HEK293 (cell line): ENCODE measurements around the gene PGBD1.

Experiments used
- CTCF ChIA-PET: fragments of 350-600 bp; formaldehyde crosslinking; extraction: SDS; loops from one replicate; lab custom pipeline; 2021; ENCODE audit warnings: antibody characterized with exemption; lab: Yijun Ruan, JAX
- POLR2A ChIA-PET: fragments of 300-600 bp; formaldehyde crosslinking; extraction: SDS; loops from one replicate; lab custom pipeline; 2020; ENCODE audit warnings: antibody characterized with exemption, inconsistent platforms; lab: Yijun Ruan, JAX
- H3K27ac ChIP-seq: fragments of 200-500 bp; sonication (Bioruptor generic); 2 replicates; pipeline ENCODE4 v1.5.1; 2014; ENCODE audit warnings: low read depth, low read length, control low read depth, inconsistent platforms; ENCODE audit errors: extremely low read depth
- H3K36me3 ChIP-seq, 2 experiments: fragments of 200-500 bp in 1 of 2; sonication (Bioruptor generic) in 1 of 2; 1 replicate in 1 of 2; 2 replicates in 1 of 2; pipeline ENCODE4 v1.5.1; 2014 to 2017; ENCODE audit warnings: inconsistent platforms in 2 of 2, low read length in 2 of 2; ENCODE audit not compliant: control insufficient read depth in 2 of 2, insufficient read depth in 1 of 2
- H3K4me1 ChIP-seq: fragments of 200-500 bp; sonication (Bioruptor generic); 2 replicates; pipeline ENCODE4 v1.5.1; 2014; ENCODE audit warnings: mild to moderate bottlenecking, low read length, inconsistent platforms; ENCODE audit not compliant: control insufficient read depth, insufficient read depth
- H3K4me3 ChIP-seq: 2 replicates; pipeline ENCODE4 v1.5.1; 2011; ENCODE audit warnings: low read depth, mild to moderate bottlenecking, control low read depth, low read length, moderate library complexity
- H3K9me3 ChIP-seq: fragments of 200-500 bp; sonication (Bioruptor generic); 2 replicates; pipeline ENCODE4 v1.5.1; 2014; ENCODE audit warnings: low read depth, low read length, inconsistent platforms; ENCODE audit not compliant: control insufficient read depth, insufficient read depth
- GLI4 ChIP-seq: fragments of 450-650 bp; formaldehyde crosslinking; IDR thresholded peaks from 2 replicates; pipeline ENCODE4 v1.5.1; 2016; ENCODE audit warnings: missing biosample characterization, missing genetic modification characterization
- MZF1 ChIP-seq: fragments of 450-650 bp; formaldehyde crosslinking; IDR thresholded peaks from 2 replicates; pipeline ENCODE4 v1.5.1; 2017; ENCODE audit warnings: missing biosample characterization, missing genetic modification characterization, borderline replicate concordance
- SCRT2 ChIP-seq: fragments of 450-650 bp; formaldehyde crosslinking; IDR thresholded peaks from 2 replicates; pipeline ENCODE4 v1.5.1; 2016; ENCODE audit warnings: missing biosample characterization, missing genetic modification characterization
- SETDB1 ChIP-seq: IDR thresholded peaks from one replicate; pipeline ENCODE4 v1.6.1; 2017; ENCODE audit warnings: mild to moderate bottlenecking, low read length, moderate library complexity, mixed read lengths; ENCODE audit not compliant: insufficient read length
- ZBTB20 ChIP-seq: fragments of 450-650 bp; formaldehyde crosslinking; IDR thresholded peaks from 2 replicates; pipeline ENCODE4 v1.5.1; 2016; ENCODE audit warnings: missing biosample characterization, missing genetic modification characterization
- ZNF133 ChIP-seq: fragments of 450-650 bp; formaldehyde crosslinking; IDR thresholded peaks from 2 replicates; pipeline ENCODE4 v1.5.1; 2016; ENCODE audit warnings: missing biosample characterization, missing genetic modification characterization
- ZNF2 ChIP-seq: fragments of 450-650 bp; formaldehyde crosslinking; IDR thresholded peaks from 2 replicates; pipeline ENCODE4 v1.5.1; 2016; ENCODE audit warnings: missing biosample characterization, missing genetic modification characterization
- ZNF23 ChIP-seq: fragments of 450-650 bp; formaldehyde crosslinking; IDR thresholded peaks from 2 replicates; pipeline ENCODE4 v1.5.1; 2016; ENCODE audit warnings: missing biosample characterization, missing genetic modification characterization, borderline replicate concordance
- ZNF266 ChIP-seq: fragments of 450-650 bp; formaldehyde crosslinking; IDR thresholded peaks from 2 replicates; pipeline ENCODE4 v1.5.1; 2016; ENCODE audit warnings: missing biosample characterization, missing genetic modification characterization, low read depth
- ZNF292 ChIP-seq: fragments of 450-650 bp; formaldehyde crosslinking; IDR thresholded peaks from 2 replicates; pipeline ENCODE4 v1.5.1; 2016; ENCODE audit warnings: low read depth, missing biosample characterization, missing genetic modification characterization, borderline replicate concordance
- ZNF529 ChIP-seq: fragments of 450-650 bp; formaldehyde crosslinking; IDR thresholded peaks from 2 replicates; pipeline ENCODE4 v1.5.1; 2017; ENCODE audit warnings: missing genetic modification characterization, missing biosample characterization; ENCODE audit not compliant: insufficient replicate concordance
- ZNF558 ChIP-seq: fragments of 450-650 bp; formaldehyde crosslinking; IDR thresholded peaks from 2 replicates; pipeline ENCODE4 v1.5.1; 2016; ENCODE audit warnings: missing biosample characterization, missing genetic modification characterization
- ZNF610 ChIP-seq: fragments of 450-650 bp; formaldehyde crosslinking; IDR thresholded peaks from 2 replicates; pipeline ENCODE4 v1.5.1; 2016; ENCODE audit warnings: missing biosample characterization, missing genetic modification characterization, borderline replicate concordance
- ZNF623 ChIP-seq: fragments of 450-650 bp; formaldehyde crosslinking; IDR thresholded peaks from 2 replicates; pipeline ENCODE4 v1.5.1; 2016; ENCODE audit warnings: missing biosample characterization, missing genetic modification characterization
- TF ChIP-seq, protein P1 (sequence below): fragments of 450-650 bp; formaldehyde crosslinking; conservative IDR thresholded peaks from 2 replicates; pipeline ENCODE4 v1.5.1; 2016; ENCODE audit warnings: low read depth, missing biosample characterization, missing genetic modification characterization
- TF ChIP-seq, protein P2 (sequence below): fragments of 450-650 bp; formaldehyde crosslinking; IDR thresholded peaks from 2 replicates; pipeline ENCODE4 v1.5.1; 2016; ENCODE audit warnings: missing biosample characterization, missing genetic modification characterization
- TF ChIP-seq, protein P3 (sequence below): fragments of 450-650 bp; formaldehyde crosslinking; IDR thresholded peaks from 2 replicates; pipeline ENCODE4 v1.5.1; 2017; ENCODE audit warnings: missing biosample characterization, missing genetic modification characterization
- TF ChIP-seq, protein P4 (sequence below): fragments of 450-650 bp; formaldehyde crosslinking; optimal IDR thresholded peaks from 2 replicates; pipeline ENCODE3; 2016; ENCODE audit warnings: missing biosample characterization, mild to moderate bottlenecking, missing genetic modification characterization
- TF ChIP-seq, protein P5 (sequence below): fragments of 450-650 bp; formaldehyde crosslinking; IDR thresholded peaks from 2 replicates; pipeline ENCODE4 v1.5.1; 2016; ENCODE audit warnings: missing biosample characterization, missing genetic modification characterization

Gene PGBD1

DNA sequence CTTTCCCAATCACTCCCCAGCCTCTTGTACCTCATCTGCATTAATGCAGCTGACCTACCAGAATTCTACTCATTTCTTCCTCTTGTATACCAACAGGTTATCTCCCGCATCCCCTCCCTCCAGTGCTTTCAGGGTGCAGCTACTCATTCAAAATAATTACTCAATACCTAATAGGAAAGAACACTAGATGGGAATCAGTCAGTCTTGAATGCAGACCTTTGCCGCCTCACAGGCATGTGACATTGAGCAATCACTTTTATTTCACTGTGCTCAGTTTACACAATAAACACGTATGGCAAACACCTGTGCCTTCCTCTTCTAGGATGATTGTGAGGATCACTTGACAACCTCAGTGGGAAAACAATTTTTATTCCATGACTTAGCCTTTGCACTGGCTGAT is 41.3 kb downstream of the PGBD1 start:
- no peak overlapping the region for H3K4me3 ChIP-seq
- no peaks in the 10 kb centered on the region for H3K9me3 ChIP-seq
- no peak overlapping the region for H3K27ac ChIP-seq
- TF ChIP-seq, protein P1, sequence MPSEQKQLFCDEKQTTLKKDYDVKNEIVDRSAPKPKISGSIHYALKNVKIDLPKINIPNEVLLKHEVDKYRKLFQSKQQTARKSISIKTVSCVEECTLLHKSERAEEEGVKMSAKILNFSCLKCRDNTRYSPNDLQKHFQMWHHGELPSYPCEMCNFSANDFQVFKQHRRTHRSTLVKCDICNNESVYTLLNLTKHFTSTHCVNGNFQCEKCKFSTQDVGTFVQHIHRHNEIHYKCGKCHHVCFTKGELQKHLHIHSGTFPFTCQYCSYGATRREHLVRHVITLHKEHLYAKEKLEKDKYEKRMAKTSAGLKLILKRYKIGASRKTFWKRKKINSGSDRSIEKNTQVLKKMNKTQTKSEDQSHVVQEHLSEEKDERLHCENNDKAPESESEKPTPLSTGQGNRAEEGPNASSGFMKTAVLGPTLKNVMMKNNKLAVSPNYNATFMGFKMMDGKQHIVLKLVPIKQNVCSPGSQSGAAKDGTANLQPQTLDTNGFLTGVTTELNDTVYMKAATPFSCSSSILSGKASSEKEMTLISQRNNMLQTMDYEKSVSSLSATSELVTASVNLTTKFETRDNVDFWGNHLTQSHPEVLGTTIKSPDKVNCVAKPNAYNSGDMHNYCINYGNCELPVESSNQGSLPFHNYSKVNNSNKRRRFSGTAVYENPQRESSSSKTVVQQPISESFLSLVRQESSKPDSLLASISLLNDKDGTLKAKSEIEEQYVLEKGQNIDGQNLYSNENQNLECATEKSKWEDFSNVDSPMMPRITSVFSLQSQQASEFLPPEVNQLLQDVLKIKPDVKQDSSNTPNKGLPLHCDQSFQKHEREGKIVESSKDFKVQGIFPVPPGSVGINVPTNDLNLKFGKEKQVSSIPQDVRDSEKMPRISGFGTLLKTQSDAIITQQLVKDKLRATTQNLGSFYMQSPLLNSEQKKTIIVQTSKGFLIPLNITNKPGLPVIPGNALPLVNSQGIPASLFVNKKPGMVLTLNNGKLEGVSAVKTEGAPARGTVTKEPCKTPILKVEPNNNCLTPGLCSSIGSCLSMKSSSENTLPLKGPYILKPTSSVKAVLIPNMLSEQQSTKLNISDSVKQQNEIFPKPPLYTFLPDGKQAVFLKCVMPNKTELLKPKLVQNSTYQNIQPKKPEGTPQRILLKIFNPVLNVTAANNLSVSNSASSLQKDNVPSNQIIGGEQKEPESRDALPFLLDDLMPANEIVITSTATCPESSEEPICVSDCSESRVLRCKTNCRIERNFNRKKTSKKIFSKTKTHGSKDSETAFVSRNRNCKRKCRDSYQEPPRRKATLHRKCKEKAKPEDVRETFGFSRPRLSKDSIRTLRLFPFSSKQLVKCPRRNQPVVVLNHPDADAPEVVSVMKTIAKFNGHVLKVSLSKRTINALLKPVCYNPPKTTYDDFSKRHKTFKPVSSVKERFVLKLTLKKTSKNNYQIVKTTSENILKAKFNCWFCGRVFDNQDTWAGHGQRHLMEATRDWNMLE (tag by site-specific recombination), result no peak
- TF ChIP-seq SCRT2, result 0 out of 2 replicates have a peak, but pooled peaks have one; percentile 9
- TF ChIP-seq ZNF2 (tag by site-specific recombination), result no peak
- H3K36me3 ChIP-seq, result peaks cover 0 to 13% of the 10 kb centered on the region in 2 experiments; a peak in 1 of 3 replicates
- no peaks in the 10 kb centered on the region for H3K4me1 ChIP-seq
- ChIA-PET POLR2A (interaction anchor here (0.9 kb wide), 1 partner anchor 13 kb away, joined by 3 read pairs; no protein-coding TSS in a partner anchor), CTCF (no interaction called here)

DNA sequence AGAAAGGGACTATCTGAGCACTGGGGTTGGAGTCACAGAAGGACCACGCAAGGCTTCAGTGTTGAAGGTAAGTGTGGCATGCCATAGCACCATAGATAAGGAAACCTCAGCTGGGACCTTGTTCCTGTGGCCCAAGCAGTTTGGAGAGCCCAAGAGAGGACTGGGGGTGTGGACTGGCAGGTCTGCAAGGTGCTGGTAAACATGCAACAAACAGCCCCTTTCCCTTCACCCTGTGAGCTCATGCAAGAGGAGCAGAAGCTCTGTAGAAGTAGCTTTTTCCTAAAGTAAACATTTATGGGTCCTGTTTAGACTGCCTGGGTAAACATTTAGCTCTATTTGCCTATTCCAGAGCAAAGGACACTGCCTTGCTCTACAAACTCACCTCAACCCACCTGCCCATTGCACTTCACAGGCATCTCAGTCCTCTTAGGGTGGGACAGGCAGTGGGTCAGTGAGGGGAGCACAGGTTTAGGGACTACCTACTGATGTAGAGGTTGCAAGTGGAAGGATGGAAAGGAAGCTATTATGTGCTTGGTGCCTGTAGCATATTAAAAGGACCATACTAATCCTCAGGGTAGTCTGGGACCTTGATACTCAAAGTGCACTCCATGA is 42.5 kb downstream of the PGBD1 start:
- H3K9me3 ChIP-seq, result no peaks in the 10 kb centered on the region
- no peaks in the 10 kb centered on the region for H3K4me1 ChIP-seq
- ChIA-PET POLR2A (interaction anchor here (0.6 to 0.9 kb wide), 2 partner anchors 14 to 57 kb away, joined by 3 read pairs; partner anchors contain the start of gene ZSCAN26), CTCF (no interaction called here)
- no peak for TF ChIP-seq MZF1 (tag by site-specific recombination)
- no peak for TF ChIP-seq ZNF266 (tag by site-specific recombination)
- TF ChIP-seq ZBTB20 (tag by site-specific recombination), result no peak
- TF ChIP-seq, protein P2, sequence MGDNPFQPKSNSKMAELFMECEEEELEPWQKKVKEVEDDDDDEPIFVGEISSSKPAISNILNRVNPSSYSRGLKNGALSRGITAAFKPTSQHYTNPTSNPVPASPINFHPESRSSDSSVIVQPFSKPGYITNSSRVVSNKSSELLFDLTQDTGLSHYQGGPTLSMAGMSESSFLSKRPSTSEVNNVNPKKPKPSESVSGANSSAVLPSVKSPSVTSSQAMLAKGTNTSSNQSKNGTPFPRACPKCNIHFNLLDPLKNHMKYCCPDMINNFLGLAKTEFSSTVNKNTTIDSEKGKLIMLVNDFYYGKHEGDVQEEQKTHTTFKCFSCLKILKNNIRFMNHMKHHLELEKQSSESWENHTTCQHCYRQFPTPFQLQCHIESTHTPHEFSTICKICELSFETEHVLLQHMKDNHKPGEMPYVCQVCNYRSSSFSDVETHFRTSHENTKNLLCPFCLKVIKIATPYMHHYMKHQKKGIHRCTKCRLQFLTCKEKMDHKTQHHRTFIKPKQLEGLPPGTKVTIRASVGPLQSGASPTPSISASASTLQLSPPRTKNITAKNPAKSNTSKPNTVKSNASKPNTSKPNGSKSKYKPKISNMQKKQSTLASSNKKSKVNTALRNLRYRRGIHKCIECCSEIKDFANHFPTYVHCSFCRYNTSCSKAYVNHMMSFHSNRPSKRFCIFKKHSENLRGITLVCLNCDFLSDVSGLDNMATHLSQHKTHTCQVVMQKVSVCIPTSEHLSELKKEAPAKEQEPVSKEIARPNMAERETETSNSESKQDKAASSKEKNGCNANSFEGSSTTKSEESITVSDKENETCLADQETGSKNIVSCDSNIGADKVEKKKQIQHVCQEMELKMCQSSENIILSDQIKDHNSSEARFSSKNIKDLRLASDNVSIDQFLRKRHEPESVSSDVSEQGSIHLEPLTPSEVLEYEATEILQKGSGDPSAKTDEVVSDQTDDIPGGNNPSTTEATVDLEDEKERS (tag by site-specific recombination), result no peak
- no peak for TF ChIP-seq ZNF292 (tag by site-specific recombination)
- TF ChIP-seq, protein P3, sequence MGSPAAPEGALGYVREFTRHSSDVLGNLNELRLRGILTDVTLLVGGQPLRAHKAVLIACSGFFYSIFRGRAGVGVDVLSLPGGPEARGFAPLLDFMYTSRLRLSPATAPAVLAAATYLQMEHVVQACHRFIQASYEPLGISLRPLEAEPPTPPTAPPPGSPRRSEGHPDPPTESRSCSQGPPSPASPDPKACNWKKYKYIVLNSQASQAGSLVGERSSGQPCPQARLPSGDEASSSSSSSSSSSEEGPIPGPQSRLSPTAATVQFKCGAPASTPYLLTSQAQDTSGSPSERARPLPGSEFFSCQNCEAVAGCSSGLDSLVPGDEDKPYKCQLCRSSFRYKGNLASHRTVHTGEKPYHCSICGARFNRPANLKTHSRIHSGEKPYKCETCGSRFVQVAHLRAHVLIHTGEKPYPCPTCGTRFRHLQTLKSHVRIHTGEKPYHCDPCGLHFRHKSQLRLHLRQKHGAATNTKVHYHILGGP (tag by site-specific recombination), result no peak
- TF ChIP-seq ZNF623 (tag by site-specific recombination), result no peak
- TF ChIP-seq ZNF133 (tag by site-specific recombination), result no peak
- TF ChIP-seq SETDB1, result no peak
- TF ChIP-seq, protein P4, sequence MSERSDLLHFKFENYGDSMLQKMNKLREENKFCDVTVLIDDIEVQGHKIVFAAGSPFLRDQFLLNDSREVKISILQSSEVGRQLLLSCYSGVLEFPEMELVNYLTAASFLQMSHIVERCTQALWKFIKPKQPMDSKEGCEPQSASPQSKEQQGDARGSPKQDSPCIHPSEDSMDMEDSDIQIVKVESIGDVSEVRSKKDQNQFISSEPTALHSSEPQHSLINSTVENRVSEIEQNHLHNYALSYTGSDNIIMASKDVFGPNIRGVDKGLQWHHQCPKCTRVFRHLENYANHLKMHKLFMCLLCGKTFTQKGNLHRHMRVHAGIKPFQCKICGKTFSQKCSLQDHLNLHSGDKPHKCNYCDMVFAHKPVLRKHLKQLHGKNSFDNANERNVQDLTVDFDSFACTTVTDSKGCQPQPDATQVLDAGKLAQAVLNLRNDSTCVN, result no peak
- TF ChIP-seq, protein P5, sequence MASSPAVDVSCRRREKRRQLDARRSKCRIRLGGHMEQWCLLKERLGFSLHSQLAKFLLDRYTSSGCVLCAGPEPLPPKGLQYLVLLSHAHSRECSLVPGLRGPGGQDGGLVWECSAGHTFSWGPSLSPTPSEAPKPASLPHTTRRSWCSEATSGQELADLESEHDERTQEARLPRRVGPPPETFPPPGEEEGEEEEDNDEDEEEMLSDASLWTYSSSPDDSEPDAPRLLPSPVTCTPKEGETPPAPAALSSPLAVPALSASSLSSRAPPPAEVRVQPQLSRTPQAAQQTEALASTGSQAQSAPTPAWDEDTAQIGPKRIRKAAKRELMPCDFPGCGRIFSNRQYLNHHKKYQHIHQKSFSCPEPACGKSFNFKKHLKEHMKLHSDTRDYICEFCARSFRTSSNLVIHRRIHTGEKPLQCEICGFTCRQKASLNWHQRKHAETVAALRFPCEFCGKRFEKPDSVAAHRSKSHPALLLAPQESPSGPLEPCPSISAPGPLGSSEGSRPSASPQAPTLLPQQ (tag by site-specific recombination), result no peak
- TF ChIP-seq ZNF558, result no peak
- TF ChIP-seq GLI4 (tag by site-specific recombination), result no peak
- TF ChIP-seq ZNF610, result no peak
- no peak for TF ChIP-seq ZNF23 (tag by site-specific recombination)
- no peak for TF ChIP-seq ZNF529 (tag by site-specific recombination)
- H3K36me3 ChIP-seq, result peaks cover 0 to 13% of the 10 kb centered on the region in 2 experiments; a peak in 1 of 3 replicates
- H3K27ac ChIP-seq, result no peak overlapping the region
- H3K4me3 ChIP-seq, result no peak overlapping the region
